Endothelial cell of umbilical vein (primary cell): Measurements from ENCODE around the gene CTU2.

ENCODE experiments used
- CTCF ChIP-seq, 2 donors: IDR thresholded peaks; 1 replicate in 1 of 2; 2 replicates in 1 of 2; pipeline ENCODE4 v1.5.1; 2011; ENCODE audit warnings: low read length in 2 of 2, mild to moderate bottlenecking in 2 of 2, moderate library complexity in 2 of 2, control low read depth in 1 of 2, inconsistent platforms in 1 of 2, low read depth in 1 of 2; ENCODE audit not compliant: insufficient read depth in 1 of 2; ENCODE audit errors: extremely low read depth in 1 of 2
- EZH2 ChIP-seq: IDR thresholded peaks from 2 replicates; pipeline ENCODE4 v1.6.1; 2012; ENCODE audit warnings: borderline replicate concordance, low read depth, mild to moderate bottlenecking, moderate library complexity, low read length, inconsistent platforms; ENCODE audit not compliant: severe bottlenecking
- FOS ChIP-seq: IDR thresholded peaks from 2 replicates; pipeline ENCODE4 v1.6.1; 2011; ENCODE audit warnings: mild to moderate bottlenecking, low read length, moderate library complexity, borderline replicate concordance; ENCODE audit not compliant: insufficient read depth
- JUN ChIP-seq: IDR thresholded peaks from 2 replicates; pipeline ENCODE4 v1.6.1; 2011; ENCODE audit warnings: borderline replicate concordance, low read depth; ENCODE audit not compliant: insufficient read length, insufficient read depth
- POLR2A ChIP-seq: IDR thresholded peaks from 2 replicates; pipeline ENCODE4 v1.6.1; 2012; ENCODE audit warnings: low read depth, mild to moderate bottlenecking, control low read depth, low read length
- POLR2AphosphoS5 ChIP-seq: IDR thresholded peaks from 2 replicates; pipeline ENCODE4 v1.6.1; 2012; ENCODE audit warnings: low read depth, mild to moderate bottlenecking, control low read depth, low read length, moderate library complexity; ENCODE audit not compliant: insufficient read depth
- TF ChIP-seq, protein P1 (sequence below): IDR thresholded peaks from 2 replicates; pipeline ENCODE4 v1.6.1; 2011; ENCODE audit not compliant: insufficient read depth, insufficient read length

DNA sequence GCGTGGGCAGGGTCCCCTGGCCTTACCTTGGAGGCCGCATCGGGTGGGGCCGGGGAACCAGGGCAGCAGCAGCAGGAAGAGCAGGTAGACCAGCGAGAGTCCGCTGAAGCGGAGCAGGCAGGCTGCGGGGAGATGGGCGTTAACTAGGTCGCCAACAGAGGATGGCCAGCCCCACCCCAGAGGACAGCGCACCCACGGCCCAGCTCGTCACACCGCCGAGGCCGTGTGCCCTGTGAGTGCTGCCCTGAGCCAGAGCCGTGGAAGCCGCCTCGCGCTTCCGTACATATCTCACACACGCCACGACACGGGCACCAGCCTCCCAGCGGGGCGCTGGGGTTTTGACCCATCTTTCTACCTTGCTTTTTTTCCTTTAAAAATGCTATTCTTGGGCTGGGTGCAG lies 43.1 kb downstream of the CTU2 start:
- TF ChIP-seq CTCF (IDR thresholded peaks at IDR 0.05; ENCODE audit: extremely low read depth in 1 of 2, insufficient read depth in 1 of 2, low read depth in 1 of 2, low read length in 2 of 2) (no peak), FOS (no peak), POLR2A (no peak), JUN (no peak), POLR2AphosphoS5 (no peak), EZH2 (no peak)
- TF ChIP-seq, protein P1, sequence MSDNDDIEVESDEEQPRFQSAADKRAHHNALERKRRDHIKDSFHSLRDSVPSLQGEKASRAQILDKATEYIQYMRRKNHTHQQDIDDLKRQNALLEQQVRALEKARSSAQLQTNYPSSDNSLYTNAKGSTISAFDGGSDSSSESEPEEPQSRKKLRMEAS: no peak
